ENCODE data around the gene COL25A1.

- TF ChIP-seq POLR2AphosphoS5 (IDR thresholded peaks at IDR 0.05; ENCODE audit: borderline replicate concordance, low read depth, low read length) (no peak), EZH2 (IDR thresholded peaks at IDR 0.05) (no peak)
Measured at GRCh38 chr4:109156356-109156755, 146.1 kb downstream of the COL25A1 start.
